K562 (cell line): ENCODE measurements around the gene STPG4. TPM values are rescaled to one million over a fixed set of nuclear protein-coding genes. Genes with fewer than 3 reads are reported as not detected.
"Not testable (repeated sequence)": the region's sequence is repeated elsewhere in the genome, so short reads cannot be mapped to it uniquely, and the experiment has no call there.

Experiments used
- ATAC-seq: fragments of 200-7000 bp; cut with Tn5 transposase; 3 replicates; pipeline ENCODE4 v1.9.1; 2020; ENCODE audit warnings: moderate library complexity
- BruUV-seq: library from RNA; stranded (reverse); fragments of 400-500 nt; replicated peaks from 2 replicates; lab custom pipeline; 2021; lab: Mats Ljungman, UMichigan
- CTCF ChIA-PET: fragments of 300-600 bp; formaldehyde crosslinking; extraction: SDS; loops from one replicate; lab custom pipeline; 2021; ENCODE audit warnings: low intra/inter-chr PET ratio; lab: Yijun Ruan, JAX
- POLR2A ChIA-PET: fragments of 300-600, 350-650 bp; sonication (Branson Sonifier 250); formaldehyde crosslinking; extraction: SDS; loops from one replicate; lab custom pipeline; 2021; ENCODE audit warnings: antibody characterized with exemption, inconsistent platforms; lab: Yijun Ruan, JAX
- DNase-seq, 4 experiments: peaks; one replicate each; pipeline versions ENCODE4 v3.0.0 to v3.0.0-alpha.2; 2011 to 2018; ENCODE audit warnings: low spot score in 3 of 4, mixed read lengths in 3 of 4; ENCODE audit errors: extremely low read depth in 1 of 4
- FAIRE-seq: peaks from 2 replicates; lab custom pipeline; 2011; peaks lifted over from hg19 to GRCh38; lab: Jason Lieb, UNC
- H2AFZ ChIP-seq: 2 replicates; pipeline ENCODE4 v1.6.0; 2011; ENCODE audit warnings: low read depth, low read length, control low read depth, inconsistent platforms
- H3K27ac ChIP-seq: fragments of 200-600 bp; 3 replicates; pipeline ENCODE4 v1.8.0; 2011; ENCODE audit warnings: low read depth, mild to moderate bottlenecking, control low read depth, inconsistent platforms, low read length, moderate library complexity, mixed read lengths; ENCODE audit errors: extremely low read depth
- H3K27me3 ChIP-seq, 2 experiments: fragments of 300-600 bp in 1 of 2; 2 replicates in 1 of 2; 3 replicates in 1 of 2; pipeline versions ENCODE4 v1.6.0 to v1.8.0; 2011; ENCODE audit warnings: inconsistent platforms in 2 of 2, low read length in 2 of 2, mild to moderate bottlenecking in 1 of 2, mixed read lengths in 1 of 2, moderate library complexity in 1 of 2; ENCODE audit not compliant: control insufficient read depth in 2 of 2, insufficient read depth in 2 of 2
- H3K36me3 ChIP-seq: fragments of 300-600 bp; 3 replicates; pipeline ENCODE4 v1.8.0; 2011; ENCODE audit warnings: mild to moderate bottlenecking, low read length, inconsistent platforms; ENCODE audit not compliant: control insufficient read depth, insufficient read depth
- H3K4me1 ChIP-seq, 2 experiments: fragments of 200-600 bp in 1 of 2; replicated peaks in 1 of 2; 2 replicates in 1 of 2; 3 replicates in 1 of 2; pipeline versions ENCODE4 v1.5.1 to v1.8.0; 2011; ENCODE audit warnings: inconsistent platforms in 2 of 2, low read length in 2 of 2, mild to moderate bottlenecking in 1 of 2, mixed read lengths in 1 of 2, moderate library complexity in 1 of 2; ENCODE audit not compliant: control insufficient read depth in 2 of 2, insufficient read depth in 2 of 2
- H3K4me2 ChIP-seq: 2 replicates; pipeline ENCODE4 v1.6.1; 2011; ENCODE audit warnings: low read length, control low read depth, inconsistent platforms, mixed read lengths; ENCODE audit not compliant: insufficient read depth
- H3K4me3 ChIP-seq: fragments of 200-600 bp; sonication (generic), shearing (Covaris generic); 2 replicates; pipeline ENCODE4 v1.5.1; 2016; ENCODE audit warnings: control low read depth, inconsistent platforms
- H3K79me2 ChIP-seq: fragments of 200-600 bp; 3 replicates; pipeline ENCODE4 v1.8.0; 2011; ENCODE audit warnings: low read length, inconsistent platforms; ENCODE audit not compliant: control insufficient read depth, insufficient read depth
- H3K9ac ChIP-seq, 2 experiments: 2 replicates each; pipeline versions ENCODE4 v1.6.0 to v1.6.1; 2011; ENCODE audit warnings: low read depth in 2 of 2, low read length in 2 of 2, control low read depth in 1 of 2, inconsistent platforms in 1 of 2, mild to moderate bottlenecking in 1 of 2, mixed read lengths in 1 of 2; ENCODE audit not compliant: insufficient read depth in 1 of 2
- H3K9me1 ChIP-seq: one replicate; pipeline ENCODE4 v1.6.0; 2011; ENCODE audit warnings: inconsistent platforms, mild to moderate bottlenecking, low read length, moderate library complexity; ENCODE audit not compliant: control insufficient read depth, insufficient read depth
- H3K9me3 ChIP-seq: replicated peaks from 2 replicates; pipeline ENCODE4 v1.5.1; 2011; ENCODE audit warnings: low read depth, low read length, inconsistent platforms; ENCODE audit not compliant: control insufficient read depth, insufficient read depth
- H4K20me1 ChIP-seq: replicated peaks from 2 replicates; pipeline ENCODE4 v1.6.1; 2011; ENCODE audit warnings: low read length, inconsistent platforms, mixed read lengths; ENCODE audit not compliant: control insufficient read depth, insufficient read depth
- CREM ChIP-seq: IDR thresholded peaks from 2 replicates; pipeline ENCODE4 v1.6.1; 2014; ENCODE audit warnings: antibody characterized with exemption, low read depth
- WGBS: fragments of 100-300 bp; shearing (Covaris generic); methylation state at CpG from one replicate; pipeline ENCODE4 v1.1.6; 2016; ENCODE audit warnings: low coverage, mixed read lengths; ENCODE audit not compliant: insufficient coverage; ENCODE audit errors: missing lambda C conversion rate; 5-methylcytosine and 5-hydroxymethylcytosine counted together
- in situ Hi-C: fragments of 300-500 bp; cut with MboI; formaldehyde crosslinking; loops from 4 replicates; pipeline ENCODE4 v1.15.0; 2018; ENCODE audit warnings: inconsistent platforms, mixed read lengths
- intact Hi-C: fragments of 100-400 bp; cut with micrococcal nuclease; formaldehyde crosslinking; loops from 2 replicates; pipeline ENCODE4 v1.14.2; 2022
- polyA plus RNA-seq, 8 experiments: library from polyadenylated mRNA; depleted of rRNA in 4 of 8; stranded (reverse) in 5 of 8; unstranded in 3 of 8; fragments of >200 nt; fragmentation: Nextera tagmentation in 2 of 8; fragmentation: Illumina TruSeq in 1 of 8; extraction: Ambion mirVana in 2 of 8; extraction: Trizol in 1 of 8; gene quantifications; 2 replicates each; pipeline versions ENCODE4 v1.2.1 to v1.2.3, GENCODE V29; 2011 to 2014; ENCODE audit warnings: inconsistent platforms in 1 of 8, missing spikeins in 1 of 8
- total RNA-seq, 7 experiments: library from RNA; depleted of rRNA in 6 of 7; stranded (reverse); fragments of >200 nt in 6 of 7; fragmentation: Illumina TruSeq in 2 of 7; extraction: Trizol in 2 of 7; gene quantifications; 2 replicates each; pipeline versions ENCODE4 v1.2.1 to v1.2.3, GENCODE V29; 2011 to 2021; ENCODE audit warnings: low replicate concordance in 1 of 7

The STPG4 gene
- total and polyA plus RNA-seq, 9 of the 15 experiments (the other 6 are each of a cell fraction or from before 2014, with no cell fraction given): 0.10 to 0.68 (median 0.22) TPM; not detected in 6

DNA sequence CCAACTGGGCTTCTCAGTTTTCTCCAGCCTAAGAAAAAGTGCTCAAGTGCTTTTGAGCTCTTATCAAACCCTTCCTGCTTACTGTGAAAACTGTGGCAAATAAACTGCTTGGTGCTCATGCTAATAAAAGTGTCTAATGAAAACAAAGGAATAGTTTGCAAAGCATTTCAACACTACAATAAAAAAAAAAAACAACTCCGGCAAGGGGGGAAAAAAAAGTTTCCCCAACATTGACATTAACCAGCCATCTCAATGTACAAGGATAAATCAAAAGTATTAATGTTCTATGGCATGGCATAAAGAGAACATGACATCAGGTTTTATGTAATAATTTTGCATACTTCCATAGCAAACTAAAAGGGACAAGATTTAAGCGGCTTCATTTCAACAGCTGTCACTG lies 14.7 kb upstream of the STPG4 start:
- in situ Hi-C loops (no loop called here), intact Hi-C loops (no loop called here)
- Histone ChIP-seq H3K79me2 (peaks cover 99% of the 10 kb centered on the region), H3K4me2 (no peak overlapping the region), H3K4me1 (peaks cover 0 to 19% of the 10 kb centered on the region in 2 experiments; a peak in 3 of 5 replicates), H3K9me1 (no peaks in the 10 kb centered on the region), H2AFZ (no peak overlapping the region), H3K4me3 (no peak overlapping the region), H3K27ac (no peak overlapping the region), H3K27me3 (no peaks in the 10 kb centered on the region), H3K36me3 (peaks cover 90% of the 10 kb centered on the region), H4K20me1 (peaks cover 75% of the 10 kb centered on the region), H3K9ac (no peak overlapping the region), H3K9me3 (no peaks in the 10 kb centered on the region)
- CTCF ChIA-PET: no interaction called here
- no peak for TF ChIP-seq CREM
- POLR2A ChIA-PET: interaction anchor here (0.7 to 1.6 kb wide), 4 partner anchors 12 to 137 kb away, joined by 3 to 4 read pairs (median 4); no protein-coding TSS in a partner anchor
- FAIRE-seq (no peak), DNase-seq (no peak), ATAC-seq (no peak)
- no TSS peak for BruUV-seq
- 78% methylated on average over 2 of the region's 2 CpGs for WGBS

DNA sequence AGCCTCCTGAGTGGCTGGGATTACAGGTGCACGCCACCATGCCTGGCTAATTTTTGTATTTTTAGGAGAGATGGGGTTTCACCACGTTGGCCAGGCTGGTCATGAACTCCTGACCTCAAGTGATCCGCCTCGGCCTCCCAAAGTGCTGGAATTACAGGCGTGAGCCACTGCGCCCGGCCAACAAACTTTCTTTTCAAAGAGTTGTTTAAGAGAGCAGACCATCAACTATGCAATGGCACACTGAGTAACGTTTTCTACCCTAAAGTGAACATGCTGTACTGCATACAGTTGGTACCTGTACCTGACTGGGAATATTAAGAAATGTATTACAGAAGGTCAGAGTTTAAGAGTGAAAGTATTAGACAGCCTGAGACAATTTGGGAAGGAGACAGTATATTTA lies 13.8 kb upstream of the STPG4 start:
- BruUV-seq, CTCF ChIA-PET: not testable (repeated sequence)

More for the DNA sequence above, 13.8 kb upstream of the STPG4 start:
- H3K4me3 ChIP-seq, H3K9me1 ChIP-seq, in situ Hi-C loops, H2AFZ ChIP-seq, FAIRE-seq, H3K27me3 ChIP-seq, H3K9ac ChIP-seq, intact Hi-C loops, ATAC-seq, H3K4me2 ChIP-seq, H3K27ac ChIP-seq, H3K9me3 ChIP-seq, DNase-seq: not testable (repeated sequence)
- H3K79me2 ChIP-seq: peaks cover 97% of the 10 kb centered on the region
- WGBS: 83% methylated on average over 8 of the region's 8 CpGs
- POLR2A ChIA-PET: interaction anchor here (0.6 kb wide), 1 partner anchor 14 kb away, joined by 3 read pairs; no protein-coding TSS in a partner anchor
- H3K4me1 ChIP-seq: peaks cover 0 to 19% of the 10 kb centered on the region in 2 experiments; a peak in 3 of 5 replicates
- H4K20me1 ChIP-seq: peaks cover 71% of the 10 kb centered on the region
- H3K36me3 ChIP-seq: peaks cover 94% of the 10 kb centered on the region
